GM18867 (cell line): ENCODE data around the gene SKA2.
"Not testable (repeated sequence)": the region's sequence is repeated elsewhere in the genome, so short reads cannot be mapped to it uniquely, and the experiment has no call there.

ENCODE experiments used
- ATAC-seq: cut with Tn5 transposase; IDR thresholded peaks from one replicate; pipeline ENCODE4 v1.9.1; 2021; ENCODE audit warnings: mild to moderate bottlenecking, moderate library complexity; ENCODE audit not compliant: unreplicated experiment

Gene SKA2

DNA sequence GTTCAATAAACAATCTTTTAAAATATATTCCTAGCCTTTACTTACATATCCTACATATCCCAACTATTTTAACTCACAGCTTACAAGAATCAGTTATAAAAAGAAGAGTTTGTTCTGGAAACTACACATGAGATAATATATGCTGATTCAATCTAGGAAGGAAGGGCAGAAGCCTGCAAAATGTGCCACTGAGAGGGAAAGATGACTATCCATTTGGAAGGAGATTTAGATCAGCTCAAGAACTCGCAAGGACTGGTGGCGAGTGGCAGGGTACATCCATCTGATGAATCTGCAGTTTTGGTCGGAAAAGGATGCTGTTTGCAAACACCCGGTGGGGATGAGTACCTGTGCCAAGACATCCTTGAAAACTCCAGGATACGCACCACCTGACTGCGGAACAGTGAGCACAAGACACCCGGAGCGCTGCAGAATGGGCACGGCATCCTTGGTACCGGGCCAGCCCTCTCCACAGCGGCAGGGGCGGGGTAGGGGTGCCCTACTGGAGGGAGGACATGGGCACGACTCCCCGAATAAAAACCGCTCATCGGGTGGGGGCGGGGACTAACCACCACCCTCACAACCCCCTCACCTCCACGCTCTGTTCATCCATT, 49.0 kb downstream of the SKA2 start:
- peak; percentile 27 for ATAC-seq

DNA sequence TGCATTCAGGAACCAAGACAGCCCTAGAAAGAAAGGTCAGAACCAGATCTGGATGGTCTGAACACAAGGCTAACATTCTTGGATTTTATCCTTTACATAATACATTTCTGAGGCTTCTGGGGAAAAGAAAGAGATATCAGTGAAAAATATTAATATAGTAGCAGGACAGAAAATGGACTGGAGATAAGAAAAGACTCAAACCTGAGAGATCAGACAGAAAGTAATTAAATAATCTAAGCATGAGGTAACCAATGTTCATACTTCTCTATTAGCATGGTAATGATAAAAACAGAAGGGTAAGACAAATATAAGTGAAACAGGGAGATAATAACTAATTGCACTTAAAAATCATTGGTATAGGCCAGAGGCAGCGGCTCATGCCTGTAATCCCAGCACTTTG, 53.8 kb downstream of the SKA2 start:
- no peak for ATAC-seq

DNA sequence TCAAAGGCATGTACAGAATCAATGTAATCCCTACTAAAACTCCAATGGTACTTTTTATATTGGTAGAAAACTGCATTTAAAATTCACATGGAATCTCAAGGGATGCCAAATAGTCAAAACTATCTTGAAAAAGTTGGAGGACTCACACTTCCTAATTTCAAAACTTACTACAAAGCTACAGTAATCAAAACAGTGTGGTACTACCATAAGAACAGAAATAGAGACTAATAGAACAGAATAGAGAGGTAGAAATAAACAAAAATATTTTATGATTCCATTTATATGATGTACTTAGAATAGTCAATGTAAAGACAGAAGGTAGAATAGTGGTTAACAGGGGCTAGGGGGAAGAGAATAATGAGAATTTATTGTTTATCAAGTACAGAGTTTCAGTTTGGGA, 57.1 kb downstream of the SKA2 start:
- ATAC-seq = no peak

DNA sequence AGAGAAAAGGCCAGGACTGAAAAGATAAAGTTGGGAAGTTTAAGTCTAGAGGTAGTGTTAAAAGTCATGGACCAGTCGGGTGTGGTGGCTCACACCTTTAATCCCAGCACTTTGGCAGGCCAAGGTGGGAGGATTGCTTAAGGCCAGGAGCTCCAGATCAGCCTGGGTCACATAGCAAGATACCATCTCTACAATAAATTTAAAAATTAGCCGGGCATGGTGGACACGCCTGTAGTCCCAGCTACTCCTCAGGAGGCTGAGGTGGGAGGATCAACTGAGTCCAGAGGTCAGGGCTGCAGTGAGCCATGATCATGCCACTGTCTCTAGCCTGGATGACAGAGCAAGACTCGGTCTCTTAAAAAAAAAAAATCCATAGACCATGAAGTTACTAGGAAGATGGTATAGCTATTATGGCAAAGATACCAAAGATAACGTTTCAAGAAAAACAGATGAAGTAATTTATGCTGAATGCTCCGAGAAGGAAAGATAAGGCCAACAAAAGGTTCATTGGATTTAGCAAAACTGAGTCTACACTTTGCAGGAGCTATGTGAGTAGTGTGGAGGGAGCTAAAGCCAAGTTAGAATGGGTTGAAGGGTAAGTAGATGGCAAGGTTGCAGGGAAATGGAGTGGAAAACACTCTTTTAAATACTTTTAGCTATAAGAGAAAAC, 60.0 kb downstream of the SKA2 start:
- ATAC-seq = no peak

DNA sequence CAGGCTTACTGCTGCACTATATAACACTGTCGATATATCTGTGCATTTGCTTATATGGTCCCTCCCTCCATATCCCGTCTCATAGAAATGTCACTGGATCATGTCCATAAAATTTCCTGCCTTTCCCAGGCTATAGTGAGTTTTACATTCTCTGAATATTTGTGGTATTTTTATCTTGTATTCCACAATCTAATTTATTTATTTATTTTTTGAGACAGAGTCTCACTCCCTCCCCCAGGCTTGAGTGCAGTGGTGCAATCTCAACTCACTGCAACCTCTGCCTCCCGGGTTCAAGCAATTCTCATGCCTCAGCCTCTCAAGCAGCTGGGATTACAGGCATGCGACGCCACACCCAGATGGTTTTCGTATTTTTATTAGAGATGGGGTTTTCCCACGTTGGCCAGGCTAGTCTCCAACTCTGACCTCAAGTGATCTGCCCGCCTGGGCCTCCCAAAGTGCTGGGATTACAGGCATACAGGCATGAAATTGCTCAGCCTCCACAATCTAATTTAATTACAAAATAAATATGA, 61.2 kb downstream of the SKA2 start:
- ATAC-seq = no peak

DNA sequence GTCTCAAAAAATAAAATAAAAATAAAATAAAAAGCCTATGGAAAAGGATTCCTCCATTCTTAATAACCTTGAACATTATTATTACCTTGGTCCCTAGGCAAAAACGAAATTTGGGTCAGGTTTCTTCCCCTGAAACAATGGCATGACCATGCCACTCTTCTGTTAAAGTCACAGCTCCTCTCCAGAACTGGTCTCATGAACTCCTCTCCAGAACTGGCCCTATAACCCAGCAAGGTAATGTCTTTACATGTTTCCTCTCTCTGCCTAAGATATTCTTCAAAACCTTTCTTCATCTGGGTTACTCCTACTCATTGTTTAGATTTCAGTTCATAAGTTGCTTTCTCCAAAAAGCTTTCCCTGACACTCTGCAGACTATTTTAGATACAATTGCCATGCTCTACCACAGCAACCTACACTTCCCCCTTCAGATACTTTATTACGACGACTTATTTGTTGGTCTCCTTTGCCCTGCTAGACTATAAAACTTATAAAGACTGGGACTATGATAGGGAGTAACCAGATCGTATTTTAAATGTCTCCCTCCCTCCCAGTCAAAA, 61.8 kb downstream of the SKA2 start:
- no peak for ATAC-seq

DNA sequence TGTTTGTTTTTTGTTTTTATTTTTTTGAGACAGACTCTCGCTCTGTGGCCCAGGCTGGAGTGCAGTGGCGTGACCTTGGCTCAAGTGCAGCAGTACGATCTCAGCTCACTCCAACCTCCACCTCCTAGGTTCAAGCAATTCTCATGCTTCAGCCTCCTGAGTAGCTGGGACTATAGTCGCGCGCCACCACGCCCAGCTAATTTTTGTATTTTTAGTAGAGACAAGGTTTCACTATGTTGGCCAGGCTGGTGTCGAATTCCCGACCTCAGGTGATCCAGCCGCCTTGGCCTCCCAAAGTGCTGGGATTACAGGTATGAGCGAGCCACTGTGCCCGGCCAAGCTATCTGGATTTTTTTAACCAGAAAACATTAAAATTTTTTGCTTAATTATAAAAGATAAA, 64.4 kb downstream of the SKA2 start:
- ATAC-seq = not testable (repeated sequence)

DNA sequence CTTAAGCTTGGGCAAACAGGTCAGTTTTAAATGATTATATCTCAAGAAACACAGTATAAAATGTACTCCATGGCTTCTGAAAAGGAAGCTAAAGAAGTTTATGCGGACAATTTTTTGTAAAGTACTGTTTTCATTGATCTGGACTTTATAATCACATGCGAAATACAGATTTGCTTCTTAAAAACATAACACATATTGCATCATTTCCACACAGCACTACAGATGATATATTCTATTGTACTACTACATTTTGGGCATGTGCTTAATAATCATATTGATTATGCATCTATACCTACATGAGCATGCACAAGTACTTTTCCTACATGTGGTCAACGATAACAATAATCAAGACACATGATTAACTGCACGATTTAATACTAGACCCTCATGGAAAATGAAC, 70.8 kb downstream of the SKA2 start:
- ATAC-seq = no peak

DNA sequence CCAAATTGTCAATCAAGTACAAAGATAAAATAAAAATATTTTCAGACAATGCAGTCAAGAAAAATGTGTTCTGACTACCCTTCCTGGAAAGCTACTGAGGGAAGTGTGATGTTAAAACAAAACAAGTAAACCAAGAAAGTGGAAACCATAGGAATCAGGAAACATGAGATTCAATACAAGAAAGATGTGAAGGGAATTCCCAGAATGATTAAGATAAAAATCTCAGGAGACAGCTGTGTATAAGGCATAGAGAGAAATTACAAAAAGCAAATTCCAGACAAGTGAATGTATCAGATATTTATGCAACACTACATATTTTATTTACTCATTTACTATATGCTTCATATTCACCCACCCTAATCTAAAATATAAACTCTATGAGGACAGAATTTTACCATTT, 80.5 kb downstream of the SKA2 start:
- ATAC-seq = no peak

DNA sequence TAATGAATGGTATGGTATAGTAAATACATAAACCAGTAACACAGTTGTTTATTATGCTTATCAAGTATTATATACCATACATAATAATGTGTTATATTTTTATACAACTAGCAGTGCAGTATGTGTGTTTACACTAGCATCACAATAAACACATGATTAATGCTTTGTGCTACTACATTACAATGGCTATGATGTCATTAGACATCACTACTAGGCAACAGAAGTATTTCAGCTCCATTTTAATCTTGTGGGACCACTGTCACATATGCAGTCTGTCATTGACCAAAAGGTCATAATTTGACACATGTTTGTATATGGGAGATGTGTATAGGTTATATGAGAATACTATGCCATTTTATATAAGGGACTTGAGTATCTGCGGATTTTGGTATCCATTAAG, 81.0 kb downstream of the SKA2 start:
- ATAC-seq = no peak

DNA sequence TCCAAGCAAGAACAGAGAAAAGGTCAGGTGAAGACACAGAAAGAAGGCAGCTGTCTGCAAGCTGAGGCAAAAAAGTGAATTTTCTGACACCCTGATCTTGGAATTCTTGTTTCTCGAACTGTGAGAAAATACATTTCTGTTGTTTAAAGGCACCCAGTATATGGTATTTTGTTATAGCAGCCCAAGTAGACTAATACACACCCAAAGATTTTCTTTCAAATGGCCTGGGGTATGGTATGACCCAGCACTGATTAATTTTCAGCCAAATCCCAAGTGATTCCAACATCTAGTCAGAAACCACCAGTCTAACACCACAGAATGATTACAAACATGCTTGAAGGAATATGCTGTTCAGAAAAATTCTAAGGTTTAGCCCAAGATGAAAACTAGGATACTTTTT, 85.1 kb downstream of the SKA2 start:
- ATAC-seq = no peak

DNA sequence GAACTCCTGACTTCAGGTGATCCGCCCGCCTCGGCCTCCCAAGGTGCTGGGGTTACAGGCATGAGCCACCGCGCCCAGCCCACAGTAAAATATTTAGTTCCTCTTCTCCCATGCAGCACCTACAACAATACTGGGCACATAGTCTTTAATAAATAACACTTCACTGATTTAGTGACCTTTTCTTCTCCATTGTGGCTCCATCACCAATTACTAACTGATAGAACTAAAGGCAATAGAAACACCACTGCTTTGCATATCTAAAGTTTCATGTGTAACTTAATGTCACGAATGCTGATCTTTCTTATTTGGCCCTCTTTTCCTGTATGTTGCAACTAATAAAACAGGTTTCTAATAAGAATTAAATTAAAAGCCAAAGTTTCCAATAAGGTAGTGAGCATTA, 87.2 kb downstream of the SKA2 start:
- no peak for ATAC-seq

DNA sequence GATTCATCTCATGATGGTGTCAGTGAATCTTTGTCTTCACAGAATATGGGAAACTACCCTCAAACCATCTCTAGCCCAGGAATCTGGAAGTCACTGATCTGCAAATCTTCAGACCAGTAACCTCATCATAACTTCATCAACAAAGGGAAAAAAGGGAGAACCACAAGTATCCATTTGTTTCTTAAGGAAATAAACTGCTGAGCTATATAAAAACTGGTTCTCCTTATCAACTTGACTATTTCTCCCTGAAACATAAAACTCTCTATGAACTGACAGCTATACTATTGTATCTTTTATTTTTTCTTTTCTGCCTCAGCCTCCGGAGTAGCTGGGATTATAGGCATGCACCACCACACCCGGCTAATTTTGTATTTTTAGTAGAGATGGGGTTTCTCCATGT, 87.6 kb downstream of the SKA2 start:
- no peak for ATAC-seq

DNA sequence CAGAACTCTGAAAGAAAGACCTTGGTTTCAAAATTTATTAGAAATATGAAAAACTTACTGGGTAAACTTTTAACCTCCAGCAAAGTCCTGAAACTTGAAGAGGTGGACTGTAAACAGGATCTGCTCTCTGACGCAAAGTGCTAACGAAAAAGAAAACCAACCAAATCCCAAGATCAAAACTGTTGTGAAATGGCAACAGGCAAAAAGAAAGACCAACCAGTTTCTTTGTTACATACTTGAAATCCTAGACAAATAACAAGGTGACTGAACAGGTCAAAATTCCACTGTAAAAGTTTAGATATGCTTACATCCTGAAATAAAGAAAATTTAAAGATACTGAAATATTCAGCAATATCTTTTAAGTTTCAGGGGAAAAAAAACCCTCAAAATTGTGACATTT, 92.5 kb downstream of the SKA2 start:
- no peak for ATAC-seq
